ENCODE data around the gene ANKRD13A.
"Not testable (repeated sequence)": the region's sequence is repeated elsewhere in the genome, so short reads cannot be mapped to it uniquely, and the experiment has no call there.

ANKRD13A gene

GRCh38 chr12:109986236-109986635 is 13.0 kb upstream of the ANKRD13A start:
- DNase-seq: not testable (repeated sequence)

GRCh38 chr12:109987615-109988014 is 11.6 kb upstream of the ANKRD13A start:
- DNase-seq: no peak

- no peak for DNase-seq
These were observed 11.0 kb upstream of the ANKRD13A start for GRCh38 chr12:109988274-109988673.

GRCh38 chr12:109988903-109989302 is 10.3 kb upstream of the ANKRD13A start:
- no peak for DNase-seq

- no peak for DNase-seq
These were observed 9.8 kb upstream of the ANKRD13A start for GRCh38 chr12:109989380-109989779.

GRCh38 chr12:109991586-109991985 is 7.6 kb upstream of the ANKRD13A start:
- no peak for DNase-seq

- no peak for DNase-seq
These were observed 6.1 kb upstream of the ANKRD13A start for GRCh38 chr12:109993091-109993490.

GRCh38 chr12:109994401-109995175 is 4.6 kb upstream of the ANKRD13A start:
- no peak for DNase-seq

GRCh38 chr12:109995361-109995685 is 3.9 kb upstream of the ANKRD13A start:
- DNase-seq: no peak

- DNase-seq: peak; percentile 74 to 93
These were observed 3.3 kb upstream of the ANKRD13A start, which contains the start of gene GIT2 for GRCh38 chr12:109995686-109996482. Gene GIT2, minus strand, starts transcription at chr12:109996368. Its CDS starts 144 bp downstream, at chr12:109996224.

GRCh38 chr12:109996483-109996853 is 2.8 kb upstream of the ANKRD13A start:
- no peak for DNase-seq

- no peak for DNase-seq
These were observed 1.8 kb upstream of the ANKRD13A start for GRCh38 chr12:109997393-109997792.

- DNase-seq: no peak
These were observed 858 bp upstream of the ANKRD13A start for GRCh38 chr12:109998241-109998903.

GRCh38 chr12:109999649-109999971 is 380 bp downstream of the ANKRD13A start:
- no peak for DNase-seq

- no peak for DNase-seq
These were observed 814 bp downstream of the ANKRD13A start for GRCh38 chr12:109999983-110000505.

- no peak for DNase-seq
These were observed 2.4 kb downstream of the ANKRD13A start for GRCh38 chr12:110001596-110001995.

- no peak for DNase-seq
These were observed 3.7 kb downstream of the ANKRD13A start for GRCh38 chr12:110002676-110003515.

- no peak for DNase-seq
These were observed 5.4 kb downstream of the ANKRD13A start for GRCh38 chr12:110004598-110004997.

- DNase-seq: no peak
These were observed 6.2 kb downstream of the ANKRD13A start for GRCh38 chr12:110005319-110005973.

- DNase-seq: no peak
These were observed 6.9 kb downstream of the ANKRD13A start for GRCh38 chr12:110006115-110006514.

GRCh38 chr12:110007881-110008280 is 8.7 kb downstream of the ANKRD13A start:
- DNase-seq: no peak
